Skin epidermis (tissue), 12 donors: ENCODE results near the gene DCX.

Source experiments
- H3K27ac ChIP-seq, 21 experiments: fragments of 200-600 bp; sonication (generic) in 11 of 21; one replicate each; pipeline ENCODE4 v1.5.0; 2020; ENCODE audit warnings: mild to moderate bottlenecking in 3 of 21, inconsistent platforms in 2 of 21, moderate library complexity in 2 of 21
- H3K4me3 ChIP-seq, 7 experiments: fragments of 200-600 bp; sonication (generic) in 2 of 7; one replicate each; pipeline ENCODE4 v1.5.0; 2020; ENCODE audit warnings: inconsistent platforms in 2 of 7, mild to moderate bottlenecking in 2 of 7, moderate library complexity in 1 of 7

The DCX gene

GRCh38 chrX:111322231-111322855 lies 89.6 kb downstream of the DCX start:
- no peak overlapping the region for H3K27ac ChIP-seq
- no peak overlapping the region for H3K4me3 ChIP-seq

DNA sequence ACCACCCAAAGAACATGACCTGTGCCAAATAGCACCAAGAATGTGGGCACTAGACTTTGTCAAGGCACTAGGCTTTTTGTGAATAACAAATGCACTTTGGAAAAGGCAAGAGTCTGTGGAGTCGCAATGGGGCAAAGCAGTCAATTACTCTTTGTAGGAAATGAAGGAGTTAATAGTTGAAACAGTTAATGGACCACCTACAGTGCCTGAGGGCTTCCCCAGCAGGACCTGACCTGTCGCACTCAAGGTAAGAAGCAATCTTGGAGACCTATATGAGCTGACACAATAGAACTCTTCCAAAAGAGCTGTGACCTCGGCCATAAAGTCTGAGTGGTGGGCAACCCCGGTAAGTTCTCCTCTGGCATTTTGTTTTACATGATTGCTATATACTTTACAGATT lies 92.5 kb downstream of the DCX start:
- no peak overlapping the region for H3K27ac ChIP-seq
- H3K4me3 ChIP-seq = no peak overlapping the region

- no peak overlapping the region for H3K27ac ChIP-seq
- no peak overlapping the region for H3K4me3 ChIP-seq
Observed at GRCh38 chrX:111318901-111319300, 93.1 kb downstream of the DCX start.

- no peak overlapping the region for H3K4me3 ChIP-seq
- no peak overlapping the region for H3K27ac ChIP-seq
Observed at GRCh38 chrX:111309083-111309482, 102.9 kb downstream of the DCX start.

GRCh38 chrX:111308039-111308438 lies 104.0 kb downstream of the DCX start:
- H3K27ac ChIP-seq = no peak overlapping the region
- H3K4me3 ChIP-seq = no peak overlapping the region

DNA sequence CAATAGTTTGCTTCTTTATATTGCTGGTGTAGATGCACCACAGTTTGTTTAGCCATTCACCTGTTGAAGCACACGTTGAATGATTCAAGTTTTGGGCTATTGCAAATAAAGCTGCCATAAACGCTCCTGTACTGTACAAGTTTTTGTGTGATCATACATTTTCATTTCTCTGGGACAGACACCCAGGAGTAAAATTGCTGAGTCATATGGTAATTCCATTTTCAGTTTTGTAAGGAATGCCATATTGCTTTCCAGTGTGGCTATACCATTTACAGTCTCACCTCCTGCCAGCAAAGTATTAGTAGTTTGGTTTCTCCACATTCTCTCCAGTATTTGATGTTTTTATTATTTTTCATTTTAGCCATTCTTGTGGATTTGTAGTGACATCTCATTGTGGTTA lies 109.7 kb downstream of the DCX start:
- H3K4me3 ChIP-seq = no peak overlapping the region

GRCh38 chrX:111288841-111289240 lies 123.2 kb downstream of the DCX start:
- Histone ChIP-seq H3K27ac (no peak overlapping the region), H3K4me3 (no peak overlapping the region)

More for the DNA sequence above, 109.7 kb downstream of the DCX start:
- H3K27ac ChIP-seq = no peak overlapping the region

GRCh38 chrX:111284631-111285293 lies 127.2 kb downstream of the DCX start:
- H3K4me3 ChIP-seq = no peak overlapping the region
- no peak overlapping the region for H3K27ac ChIP-seq

DNA sequence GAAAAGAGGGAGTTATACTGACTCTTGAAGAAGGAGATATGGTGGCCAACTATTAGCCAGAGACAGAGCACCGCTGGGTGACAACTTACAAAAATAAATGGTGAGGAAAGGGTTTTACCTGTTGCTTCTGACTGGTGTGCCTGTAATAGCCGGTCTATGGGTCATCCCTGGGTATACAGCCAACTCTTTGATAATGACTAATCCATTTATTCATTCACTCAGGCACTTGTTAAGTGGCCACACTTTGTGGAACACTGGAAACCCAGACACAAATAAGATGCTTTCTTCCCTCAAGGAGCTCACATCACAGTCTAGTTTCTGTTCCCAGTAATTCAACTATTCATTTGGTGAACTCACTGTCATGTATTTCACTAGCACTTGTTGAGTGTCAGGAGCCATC lies 128.5 kb downstream of the DCX start:
- Histone ChIP-seq H3K4me3 (no peak overlapping the region), H3K27ac (no peak overlapping the region)

- Histone ChIP-seq H3K27ac (no peak overlapping the region), H3K4me3 (no peak overlapping the region)
Observed at GRCh38 chrX:111282991-111283390, 129.0 kb downstream of the DCX start.

GRCh38 chrX:111282139-111282538 lies 129.9 kb downstream of the DCX start:
- Histone ChIP-seq H3K27ac (no peak overlapping the region), H3K4me3 (no peak overlapping the region)

- Histone ChIP-seq H3K27ac (no peak within 1 kb of the TSS), H3K4me3 (no peak within 1 kb of the TSS)
Observed at GRCh38 chrX:111270339-111270738, 141.7 kb downstream of the DCX start, which contains the start of gene CAPN6. CAPN6 (minus strand) TSS chrX:111270483; CDS start chrX:111263936, 6,547 bp downstream.

DNA sequence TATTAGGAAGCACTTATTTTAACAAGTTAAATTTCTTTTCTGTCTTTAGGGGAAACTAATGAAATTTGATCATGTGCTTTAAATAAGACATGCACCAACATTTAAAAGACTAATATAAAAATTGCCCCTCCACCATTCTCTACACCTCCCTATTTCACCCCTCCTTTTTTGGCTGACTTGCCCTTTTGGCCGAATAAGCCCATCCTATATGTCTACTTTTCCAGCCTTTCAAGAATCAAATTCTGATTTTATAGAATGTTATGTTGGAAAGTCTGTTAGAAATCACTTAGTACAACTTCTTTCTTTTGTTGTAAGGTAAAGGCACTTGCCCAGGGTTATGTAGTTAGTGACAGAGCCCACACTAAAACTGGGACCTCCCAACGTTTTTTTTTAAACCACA lies 143.5 kb downstream of the DCX start:
- Histone ChIP-seq H3K27ac (no peak overlapping the region), H3K4me3 (no peak overlapping the region)

- Histone ChIP-seq H3K4me3 (no peak overlapping the region), H3K27ac (no peak overlapping the region)
Observed at GRCh38 chrX:111265486-111265885, 146.5 kb downstream of the DCX start.

GRCh38 chrX:111264385-111264784 lies 147.6 kb downstream of the DCX start:
- H3K27ac ChIP-seq = no peak overlapping the region
- H3K4me3 ChIP-seq = no peak overlapping the region

DNA sequence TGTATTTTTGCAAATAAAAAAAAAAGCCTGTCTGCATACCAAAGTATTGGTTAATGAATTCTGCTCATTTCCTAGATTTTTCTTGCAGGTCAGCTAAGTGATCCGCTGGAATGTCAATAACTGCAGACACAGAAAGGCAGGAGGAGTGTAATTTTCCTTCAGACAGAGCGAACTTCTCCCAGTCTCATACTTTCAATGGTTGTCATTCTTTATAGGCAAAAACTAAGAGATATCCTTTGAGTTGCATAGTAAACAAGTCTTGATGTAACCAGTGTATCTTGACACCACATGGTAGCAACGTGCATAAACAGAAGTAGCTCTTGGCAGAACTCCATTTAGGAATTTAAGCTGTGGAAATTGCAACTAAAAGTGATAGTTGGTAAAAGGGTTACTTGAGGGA lies 149.9 kb downstream of the DCX start:
- no peak overlapping the region for H3K27ac ChIP-seq
- H3K4me3 ChIP-seq = no peak overlapping the region

DNA sequence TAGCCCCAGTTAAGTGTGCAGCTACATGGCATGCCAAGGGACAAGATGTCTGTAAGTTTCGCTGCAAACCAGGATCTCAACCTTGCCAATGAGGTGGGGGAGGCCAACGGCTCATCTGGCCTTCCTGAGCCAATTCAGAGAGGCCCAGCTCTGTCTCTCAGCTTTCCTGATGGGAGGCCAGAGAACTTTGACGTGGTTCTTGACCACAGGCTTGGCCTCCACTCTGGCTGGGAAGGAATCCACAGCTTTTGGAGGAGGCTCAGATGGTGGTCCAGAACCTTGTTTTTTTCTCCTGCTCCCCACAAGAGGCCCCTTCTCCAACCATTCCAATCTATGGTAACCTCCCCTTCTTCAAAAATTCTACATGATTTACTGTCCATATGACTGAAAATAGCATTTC lies 151.5 kb downstream of the DCX start:
- no peak overlapping the region for H3K27ac ChIP-seq

DNA sequence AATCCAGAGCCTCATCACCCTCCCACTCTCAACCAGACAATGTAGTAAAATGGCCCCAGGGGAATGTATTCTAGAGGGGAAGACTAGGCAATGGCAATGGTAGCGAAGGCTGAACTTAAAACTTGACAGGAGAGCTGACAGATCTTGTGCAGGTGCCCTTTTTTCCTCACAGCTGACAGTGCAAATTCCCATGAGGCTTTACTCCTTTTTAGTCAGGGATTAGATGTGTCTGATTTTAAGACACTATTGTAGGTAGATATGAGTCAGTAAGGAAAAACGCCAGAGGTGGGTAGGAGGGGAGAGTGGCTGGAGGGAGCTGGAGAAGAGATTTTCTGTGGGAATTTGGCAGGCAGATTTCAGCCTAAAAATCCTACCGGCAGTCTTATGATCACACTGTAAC lies 152.4 kb downstream of the DCX start:
- Histone ChIP-seq H3K4me3 (no peak overlapping the region), H3K27ac (no peak overlapping the region)

More for the DNA sequence above, 151.5 kb downstream of the DCX start:
- H3K4me3 ChIP-seq = no peak overlapping the region

DNA sequence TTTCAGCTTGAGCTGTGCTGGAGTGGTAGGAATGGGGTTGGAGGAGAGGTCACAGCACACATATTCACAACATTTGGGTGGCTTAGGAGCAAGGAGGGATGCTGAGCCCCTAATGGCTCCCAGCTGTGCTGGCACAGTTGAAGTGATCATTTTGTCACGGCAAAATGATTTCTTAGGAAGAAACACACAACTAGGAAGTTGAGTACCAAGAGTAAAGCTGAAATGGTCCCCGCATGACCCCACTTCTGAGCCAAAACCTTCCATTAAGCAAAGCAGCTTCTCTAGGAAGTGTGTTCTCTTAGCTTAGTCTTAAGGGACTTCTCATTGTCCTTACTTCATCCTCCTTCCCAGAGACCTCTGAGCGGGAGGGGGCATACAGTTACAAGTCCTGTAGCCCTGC lies 154.3 kb downstream of the DCX start:
- Histone ChIP-seq H3K4me3 (no peak overlapping the region), H3K27ac (no peak overlapping the region)

- no peak overlapping the region for H3K27ac ChIP-seq
- H3K4me3 ChIP-seq = no peak overlapping the region
Observed at GRCh38 chrX:111254896-111255693, 156.9 kb downstream of the DCX start.

- Histone ChIP-seq H3K4me3 (no peak overlapping the region), H3K27ac (no peak overlapping the region)
Observed at GRCh38 chrX:111244235-111244750, 167.7 kb downstream of the DCX start.
